BE2C (cell line): ENCODE measurements around the gene ZNF646.

Source experiments
- DNase-seq: peaks from one replicate; pipeline ENCODE4 v3.0.0-alpha.2; 2020
- H3K27me3 ChIP-seq: fragments of 250-450 bp; sonication (Bioruptor Pico); 2 replicates; pipeline ENCODE4 v1.5.1; 2020; ENCODE audit warnings: mild to moderate bottlenecking
- H3K36me3 ChIP-seq: fragments of 250-450 bp; sonication (Bioruptor Pico); 2 replicates; pipeline ENCODE4 v1.5.1; 2020; ENCODE audit warnings: mild to moderate bottlenecking
- H3K4me1 ChIP-seq: fragments of 250-450 bp; sonication (Bioruptor Pico); 2 replicates; pipeline ENCODE4 v1.5.1; 2020
- H3K4me3 ChIP-seq: 2 replicates; pipeline ENCODE4 v1.5.1; 2011; ENCODE audit warnings: low read depth, low read length
- H3K9me3 ChIP-seq: fragments of 250-450 bp; sonication (Bioruptor Pico); 2 replicates; pipeline ENCODE4 v1.5.1; 2020
- TF ChIP-seq, protein P1 (sequence below): IDR thresholded peaks from 2 replicates; pipeline ENCODE4 v1.5.1; 2012; ENCODE audit warnings: mild to moderate bottlenecking, low read depth, low read length

The ZNF646 gene

DNA sequence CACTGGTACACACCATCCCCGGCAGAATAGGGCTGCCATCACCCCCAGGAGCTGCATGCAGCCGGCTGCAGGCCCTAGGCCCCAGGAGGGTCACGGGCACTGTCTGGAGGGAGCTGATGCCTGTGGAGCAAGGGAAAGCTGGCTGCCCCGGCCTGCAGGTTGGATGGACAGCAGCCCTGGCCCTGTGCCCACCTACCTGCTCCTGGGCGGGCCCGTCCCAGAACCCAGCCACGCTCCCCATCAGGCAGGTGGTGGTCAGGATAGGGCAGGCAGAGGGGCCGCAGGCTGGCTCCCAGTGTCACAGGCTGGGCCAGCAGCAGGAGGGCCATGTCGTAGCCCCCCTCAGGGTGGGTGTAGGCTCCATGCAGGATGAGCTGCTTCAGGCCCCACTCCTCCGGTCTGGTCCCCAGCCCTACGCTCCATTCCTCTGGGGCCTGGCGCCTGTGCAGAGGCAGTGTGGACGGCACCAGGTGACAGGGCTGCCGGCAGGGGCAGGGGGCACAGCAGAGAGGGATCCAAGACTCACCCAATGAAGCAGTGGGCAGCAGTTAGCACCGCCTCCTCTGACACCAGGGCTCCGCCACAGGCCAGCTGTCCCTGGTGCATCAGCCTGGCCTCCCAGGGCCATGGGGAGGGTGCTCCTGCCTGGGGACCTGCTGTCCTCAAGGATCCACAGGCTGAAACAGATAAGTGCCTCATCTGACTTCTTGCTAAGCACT is 10.5 kb downstream of the ZNF646 start:
- TF ChIP-seq, protein P1, sequence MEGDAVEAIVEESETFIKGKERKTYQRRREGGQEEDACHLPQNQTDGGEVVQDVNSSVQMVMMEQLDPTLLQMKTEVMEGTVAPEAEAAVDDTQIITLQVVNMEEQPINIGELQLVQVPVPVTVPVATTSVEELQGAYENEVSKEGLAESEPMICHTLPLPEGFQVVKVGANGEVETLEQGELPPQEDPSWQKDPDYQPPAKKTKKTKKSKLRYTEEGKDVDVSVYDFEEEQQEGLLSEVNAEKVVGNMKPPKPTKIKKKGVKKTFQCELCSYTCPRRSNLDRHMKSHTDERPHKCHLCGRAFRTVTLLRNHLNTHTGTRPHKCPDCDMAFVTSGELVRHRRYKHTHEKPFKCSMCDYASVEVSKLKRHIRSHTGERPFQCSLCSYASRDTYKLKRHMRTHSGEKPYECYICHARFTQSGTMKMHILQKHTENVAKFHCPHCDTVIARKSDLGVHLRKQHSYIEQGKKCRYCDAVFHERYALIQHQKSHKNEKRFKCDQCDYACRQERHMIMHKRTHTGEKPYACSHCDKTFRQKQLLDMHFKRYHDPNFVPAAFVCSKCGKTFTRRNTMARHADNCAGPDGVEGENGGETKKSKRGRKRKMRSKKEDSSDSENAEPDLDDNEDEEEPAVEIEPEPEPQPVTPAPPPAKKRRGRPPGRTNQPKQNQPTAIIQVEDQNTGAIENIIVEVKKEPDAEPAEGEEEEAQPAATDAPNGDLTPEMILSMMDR, result no peak
- H3K4me1 ChIP-seq, result no peaks in the 10 kb centered on the region; the same call in 1 of the 2 replicates
- no peak overlapping the region for H3K4me3 ChIP-seq
- H3K27me3 ChIP-seq, result no peaks in the 10 kb centered on the region
- no peak for DNase-seq
- H3K9me3 ChIP-seq, result no peaks in the 10 kb centered on the region
- peaks cover 24% of the 10 kb centered on the region for H3K36me3 ChIP-seq

DNA sequence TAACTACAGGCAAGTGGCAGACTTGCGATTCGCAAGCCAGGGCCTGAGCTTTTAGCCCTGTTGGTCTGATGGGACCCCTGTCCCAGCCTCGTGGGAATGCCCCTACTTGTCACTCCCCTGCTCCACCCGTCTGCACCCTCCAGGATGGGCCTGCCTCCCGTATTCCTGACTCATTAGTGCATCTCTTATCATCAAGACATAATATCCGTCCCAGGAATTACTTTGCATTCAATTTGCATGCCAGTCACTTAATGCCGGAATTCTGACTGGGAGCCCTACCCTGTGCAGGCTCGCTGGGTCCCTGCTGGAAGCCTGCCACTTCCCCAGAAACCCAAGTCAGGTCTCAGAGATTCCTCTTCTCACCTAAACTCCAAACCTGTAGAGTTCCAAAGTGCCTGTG is 11.2 kb downstream of the ZNF646 start:
- Histone ChIP-seq H3K27me3 (no peaks in the 10 kb centered on the region), H3K9me3 (no peaks in the 10 kb centered on the region), H3K4me3 (no peak overlapping the region), H3K36me3 (peaks cover 19% of the 10 kb centered on the region), H3K4me1 (no peaks in the 10 kb centered on the region; the same call in 1 of the 2 replicates)
- TF ChIP-seq, protein P1, result no peak
- no peak for DNase-seq

- Histone ChIP-seq H3K4me1 (no peaks in the 10 kb centered on the region; the same call in 1 of the 2 replicates), H3K27me3 (no peaks in the 10 kb centered on the region), H3K9me3 (no peaks in the 10 kb centered on the region), H3K4me3 (no peak overlapping the region), H3K36me3 (peaks cover 19% of the 10 kb centered on the region)
- TF ChIP-seq, protein P1, result no peak
- DNase-seq, result no peak
Observed at GRCh38 chr16:31085873-31086628, 11.8 kb downstream of the ZNF646 start.

- Histone ChIP-seq H3K4me1 (no peaks in the 10 kb centered on the region; the same call in 1 of the 2 replicates), H3K9me3 (no peaks in the 10 kb centered on the region), H3K4me3 (no peak overlapping the region), H3K27me3 (no peaks in the 10 kb centered on the region), H3K36me3 (peaks cover 16% of the 10 kb centered on the region)
- DNase-seq, result no peak
- TF ChIP-seq, protein P1, result no peak
Observed at GRCh38 chr16:31086629-31086906, 12.3 kb downstream of the ZNF646 start.

- no peaks in the 10 kb centered on the region for H3K27me3 ChIP-seq
- H3K36me3 ChIP-seq, result peaks cover 16% of the 10 kb centered on the region
- no peak overlapping the region for H3K4me3 ChIP-seq
- no peaks in the 10 kb centered on the region; the same call in 1 of the 2 replicates for H3K4me1 ChIP-seq
- no peaks in the 10 kb centered on the region for H3K9me3 ChIP-seq
- no peak for DNase-seq
- TF ChIP-seq, protein P1, result no peak
Observed at GRCh38 chr16:31087481-31087880, 13.3 kb downstream of the ZNF646 start.

DNA sequence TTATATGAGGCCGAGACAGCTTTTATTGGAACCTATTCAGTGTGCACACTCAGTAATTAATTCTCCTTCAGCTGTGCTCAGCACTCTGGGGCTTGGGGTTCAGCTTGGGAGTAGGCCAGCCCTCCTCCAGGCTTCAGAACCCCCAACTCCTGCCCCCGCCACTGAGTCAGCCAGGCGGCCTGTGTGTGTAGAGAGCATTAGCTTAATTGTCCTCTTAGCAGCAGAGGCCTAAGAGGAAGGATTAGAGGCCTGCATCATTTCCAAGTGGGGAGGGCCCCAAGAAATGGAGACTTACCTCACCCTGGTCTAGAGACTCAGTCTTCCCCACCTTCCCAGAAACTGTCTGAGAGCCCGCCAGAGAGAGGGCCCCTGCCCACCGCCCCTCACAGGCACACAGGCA is 13.7 kb downstream of the ZNF646 start:
- no peaks in the 10 kb centered on the region for H3K9me3 ChIP-seq
- TF ChIP-seq, protein P1, result no peak
- peaks cover 16% of the 10 kb centered on the region for H3K36me3 ChIP-seq
- no peak for DNase-seq
- H3K4me3 ChIP-seq, result no peak overlapping the region
- no peaks in the 10 kb centered on the region; the same call in 1 of the 2 replicates for H3K4me1 ChIP-seq
- no peaks in the 10 kb centered on the region for H3K27me3 ChIP-seq
